ENCODE results near the gene SLC29A4.

GRCh38 chr7:5344342-5344741, 61.6 kb downstream of the SLC29A4 start:
- no peak for TF ChIP-seq CTCF (IDR thresholded peaks at IDR 0.05)
- no peak for TF ChIP-seq POLR2A (IDR thresholded peaks at IDR 0.05)
- TF ChIP-seq EP300 (IDR thresholded peaks at IDR 0.05), result no peak
- no peak for TF ChIP-seq POLR2AphosphoS5 (IDR thresholded peaks at IDR 0.05)

Data from stomach (tissue), 4 donors.